ENCODE data around the gene SPTBN2. TPM values are rescaled to one million over a fixed set of nuclear protein-coding genes. Genes with fewer than 3 reads are reported as not detected.

SPTBN2 gene
- total and polyA plus RNA-seq, 2 of the 8 experiments (the other 6 are each of a cell fraction or from before 2014, with no cell fraction given) = 19.1 to 69.0 TPM

DNA sequence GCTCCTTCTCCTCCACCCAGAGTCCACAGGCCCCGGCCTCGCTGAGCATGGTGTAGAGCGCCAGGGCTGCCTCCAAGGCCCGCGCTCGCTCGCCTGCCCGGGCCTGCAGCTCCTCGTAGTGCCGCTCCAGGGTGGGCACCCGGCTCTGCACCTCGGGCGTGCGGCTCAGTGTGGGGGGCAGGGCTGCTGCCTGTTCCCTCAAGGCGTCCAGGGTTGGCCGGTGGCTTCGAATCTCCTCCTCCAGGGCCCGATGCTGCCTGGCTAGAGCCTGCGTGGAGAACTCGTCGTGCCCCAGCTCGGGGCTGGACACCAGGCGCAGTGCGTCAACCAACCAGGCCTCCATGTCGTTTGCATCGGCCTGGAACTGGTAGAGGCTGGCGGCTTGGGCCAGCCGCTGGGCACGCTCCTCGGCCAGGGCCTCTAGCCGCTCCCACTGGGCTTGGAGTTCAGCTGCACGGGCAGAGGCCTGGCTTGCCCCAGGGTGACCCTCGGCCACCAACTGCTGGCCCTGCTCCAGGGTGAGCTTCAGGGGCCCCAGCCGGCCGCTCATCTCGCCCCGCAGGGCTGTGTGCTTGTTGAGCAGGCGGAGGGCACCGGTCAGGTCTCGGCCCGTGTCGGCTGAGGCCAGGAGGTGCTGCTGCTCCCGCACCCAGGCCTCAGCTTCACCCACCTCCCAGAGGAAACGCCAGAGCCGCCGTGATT is 24.2 kb downstream of the SPTBN2 start:
- DNase-seq (ENCODE audit: low read depth in 1 of 2, low spot score in 2 of 2) (no peak), FAIRE-seq (no peak)
- no peak overlapping the region for H4K91ac ChIP-seq (replicated peaks; ENCODE audit: insufficient read length, low read length)
- no peak overlapping the region for H3K4ac ChIP-seq (replicated peaks; ENCODE audit: insufficient read length, low read depth, low read length)
- no peak overlapping the region for H3K9ac ChIP-seq (replicated peaks in 1 of 4; ENCODE audit: extremely low read depth in 1 of 4, low read depth in 3 of 4, low read length in 3 of 4)
- H2BK12ac ChIP-seq (ENCODE audit: low read depth, low read length) = no peak overlapping the region
- H3K27me3 ChIP-seq (replicated peaks in 1 of 4; ENCODE audit: control insufficient read depth in 3 of 4, extremely low read depth in 1 of 4, insufficient read depth in 3 of 4, low read length in 3 of 4) = no peaks in the 10 kb centered on the region
- peaks cover 21 to 66% (median 47%) of the 10 kb centered on the region in 4 experiments; a peak in 7 of 8 replicates for H3K36me3 ChIP-seq (ENCODE audit: control insufficient read depth in 2 of 4, insufficient read depth in 4 of 4, low read length in 3 of 4)
- H3K9me3 ChIP-seq (ENCODE audit: insufficient read depth in 2 of 2, low read depth in 1 of 2, low read length in 1 of 2) = no peaks in the 10 kb centered on the region
- H2BK20ac ChIP-seq (ENCODE audit: low read length) = no peak overlapping the region
- WGBS, 2 experiments (ENCODE audit: extremely low coverage in 1 of 2, insufficient coverage in 1 of 2, insufficient read length in 1 of 2, insufficient replicate concordance in 2 of 2, low coverage in 1 of 2, low lambda C conversion rate in 2 of 2, missing lambda C conversion rate in 1 of 2) = 95% methylated on average over 44 of the region's 46 CpGs; no CpG with 5 or more reads in 1 of the 2 experiments
- no peak overlapping the region for H3K4me2 ChIP-seq (ENCODE audit: insufficient read depth in 1 of 2, low read depth in 2 of 2, low read length in 2 of 2)
- H3K23me2 ChIP-seq (ENCODE audit: low read depth, low read length) = no peaks in the 10 kb centered on the region
- H2BK5ac ChIP-seq (ENCODE audit: low read depth, low read length) = no peak overlapping the region
- H2AFZ ChIP-seq (ENCODE audit: low read length) = no peak overlapping the region
- H2AK5ac ChIP-seq (ENCODE audit: low read depth, low read length) = no peak overlapping the region
- no peak overlapping the region for H2BK120ac ChIP-seq (replicated peaks; ENCODE audit: low read depth, low read length)
- H3K4me1 ChIP-seq (replicated peaks in 1 of 4; ENCODE audit: control insufficient read depth in 3 of 4, insufficient read depth in 4 of 4, low read length in 3 of 4) = no peaks in the 10 kb centered on the region
- no peak overlapping the region for H3K56ac ChIP-seq (replicated peaks; ENCODE audit: insufficient read length, low read depth, low read length)
- no peak overlapping the region for H3K4me3 ChIP-seq (ENCODE audit: extremely low read depth in 1 of 4, insufficient read depth in 2 of 4, low read depth in 3 of 4, low read length in 4 of 4)
- no peaks in the 10 kb centered on the region for H3K79me2 ChIP-seq (ENCODE audit: control insufficient read depth in 1 of 2, insufficient read depth in 2 of 2, low read length in 2 of 2)
- TF ChIP-seq POLR2AphosphoS5 (IDR thresholded peaks at IDR 0.05; ENCODE audit: low read depth, low read length) = no peak
- TF ChIP-seq RNF2 (IDR thresholded peaks at IDR 0.05; ENCODE audit: borderline replicate concordance, low read depth, low read length, missing control alignments, poor library complexity, severe bottlenecking) = no peak
- TF ChIP-seq GTF2F1 (IDR thresholded peaks at IDR 0.05; ENCODE audit: borderline replicate concordance, low read depth, low read length) = no peak
- TF ChIP-seq SIX5 (IDR thresholded peaks at IDR 0.05; ENCODE audit: low read depth, low read length) = no peak
- no peak for TF ChIP-seq EGR1 (IDR thresholded peaks at IDR 0.05; ENCODE audit: borderline replicate concordance, low read depth, low read length)
- no peak for TF ChIP-seq JUND (IDR thresholded peaks at IDR 0.05; ENCODE audit: low read length)
- TF ChIP-seq BCL11A (IDR thresholded peaks at IDR 0.05; ENCODE audit: low read depth in 2 of 2, low read length in 2 of 2) = no peak
- no peak for TF ChIP-seq GABPA (IDR thresholded peaks at IDR 0.05; ENCODE audit: borderline replicate concordance, insufficient read depth, low read length)
- H4K8ac ChIP-seq (ENCODE audit: extremely low read depth, insufficient read depth, low read length) = no peak overlapping the region
- no peak overlapping the region for H3K14ac ChIP-seq (ENCODE audit: insufficient read length)
- H3K79me1 ChIP-seq (ENCODE audit: low read depth, low read length) = no peaks in the 10 kb centered on the region
- H4K5ac ChIP-seq (ENCODE audit: insufficient read length, low read depth, low read length) = no peak overlapping the region
- ChIA-PET POLR2A (ENCODE audit: partially characterized antibody) (interaction anchor here (0.7 kb wide), 1 partner anchor 194 kb away, joined by 3 read pairs; the partner anchor contains the start of gene BBS1), CTCF (ENCODE audit: partially characterized antibody) (interaction anchor here (1.1 to 1.8 kb wide), 5 partner anchors 8 to 147 kb away, joined by 4 to 6 read pairs (median 4); no protein-coding TSS in a partner anchor)
- peaks cover 0 to 2% of the 10 kb centered on the region in 2 experiments for H4K20me1 ChIP-seq (replicated peaks in 1 of 2; ENCODE audit: control insufficient read depth in 1 of 2, insufficient read depth in 2 of 2, low read length in 2 of 2)
- H3K27ac ChIP-seq (ENCODE audit: low read depth, low read length) = no peak overlapping the region
- H2BK15ac ChIP-seq (ENCODE audit: low read length) = no peak overlapping the region
- no peak overlapping the region for H3K23ac ChIP-seq (ENCODE audit: insufficient read length)
- H3K18ac ChIP-seq (ENCODE audit: extremely low read depth, low read length) = no peak overlapping the region

Data from H1 (cell line).